Activated naive CD4-positive, alpha-beta T cell (primary cell): ENCODE measurements around the gene GFPT1.

Source experiments
- DNase-seq, 4 experiments: peaks; one replicate each; lab custom pipeline; 2025; lab: John Stamatoyannopoulos, UW

GFPT1 gene

DNA sequence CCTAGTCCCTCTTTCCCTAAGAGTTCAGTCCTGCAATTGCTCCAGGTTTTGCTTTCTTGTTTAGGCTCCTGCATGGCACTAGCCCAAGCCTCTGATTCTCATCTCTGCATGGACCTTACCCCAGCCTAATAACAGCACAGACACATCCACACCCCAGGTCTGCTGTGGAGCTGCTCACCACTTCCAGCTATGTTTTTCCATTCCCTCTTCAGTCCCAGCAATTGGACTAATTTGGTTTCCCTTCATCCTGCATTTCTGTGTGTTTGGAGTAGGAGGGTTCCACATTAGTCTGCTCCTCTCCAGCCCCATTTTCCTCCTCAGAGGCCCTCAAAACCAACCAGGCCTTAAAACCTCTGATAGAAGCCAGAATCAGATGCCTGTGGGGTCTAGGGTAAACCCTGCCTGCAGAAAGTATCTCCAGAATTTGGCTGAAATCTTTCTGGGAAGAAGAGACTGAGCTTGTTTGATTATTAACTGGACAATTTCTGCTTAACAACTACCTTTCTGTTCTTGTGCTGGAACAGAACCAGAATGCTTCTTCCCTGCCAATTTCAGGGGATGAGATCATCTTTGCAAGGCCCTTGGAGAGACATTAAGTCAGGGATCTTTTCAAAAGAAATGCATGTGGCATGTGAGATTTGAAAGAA lies 95.9 kb downstream of the GFPT1 start:
- no peak for DNase-seq

DNA sequence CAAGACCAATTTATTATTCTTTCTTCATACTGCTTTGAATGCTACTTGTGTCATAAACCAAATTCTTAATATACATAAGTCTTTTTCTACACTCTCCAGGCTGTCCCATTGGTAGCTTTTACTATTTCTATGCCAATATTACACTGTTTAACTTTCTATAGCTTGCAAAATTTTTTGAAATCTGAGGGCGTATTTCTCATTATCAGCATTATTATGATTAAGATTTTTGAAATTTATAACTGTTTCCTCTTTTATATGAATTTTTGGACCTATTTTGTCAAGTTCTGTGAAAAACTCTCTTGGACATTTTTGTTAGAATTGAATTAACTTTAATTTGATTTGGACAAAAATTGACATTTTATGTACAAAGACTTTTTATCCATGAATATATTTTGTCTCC lies 98.6 kb downstream of the GFPT1 start:
- no peak for DNase-seq

DNA sequence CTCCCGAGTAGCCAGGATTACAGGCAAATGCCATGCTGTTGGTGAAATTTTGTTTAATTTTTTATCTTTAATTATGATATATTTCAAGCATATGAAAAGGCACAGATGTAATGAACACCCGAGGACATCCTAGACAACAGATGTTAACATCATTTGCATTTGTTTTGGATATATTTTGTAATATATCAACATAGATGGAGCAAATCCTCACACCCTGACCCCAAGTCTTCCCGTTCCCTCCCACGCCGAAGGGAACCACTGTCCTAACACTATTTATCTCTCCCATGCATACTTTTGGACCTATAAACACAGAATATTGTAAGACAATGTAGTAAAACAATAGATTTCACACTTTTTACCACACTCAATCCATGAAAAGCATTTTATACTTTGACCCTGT lies 99.5 kb downstream of the GFPT1 start:
- no peak for DNase-seq

DNA sequence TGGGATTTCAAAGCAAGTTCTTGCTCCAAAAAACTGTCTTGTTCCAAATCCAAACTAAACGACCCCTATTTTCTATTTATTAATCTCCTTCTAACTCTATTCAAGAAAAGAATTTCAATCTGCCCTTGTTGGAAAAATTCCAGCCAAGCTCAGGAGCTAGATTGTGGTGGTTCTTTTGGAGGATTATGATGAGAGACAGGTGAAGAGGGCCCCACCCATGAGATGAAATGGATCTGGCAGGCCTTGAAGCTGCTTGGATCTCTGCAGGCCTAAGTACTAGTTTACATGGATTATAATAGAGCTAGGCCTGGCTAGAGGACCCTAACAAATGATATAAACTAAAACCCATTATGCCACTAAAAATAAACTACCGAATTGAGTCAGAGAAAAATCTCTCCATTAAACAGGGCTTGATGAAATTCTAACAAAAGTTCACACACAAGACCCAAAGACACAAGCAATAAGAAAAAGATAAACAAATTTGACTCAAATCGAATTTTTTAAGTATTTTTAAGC lies 101.6 kb downstream of the GFPT1 start:
- DNase-seq = no peak

DNA sequence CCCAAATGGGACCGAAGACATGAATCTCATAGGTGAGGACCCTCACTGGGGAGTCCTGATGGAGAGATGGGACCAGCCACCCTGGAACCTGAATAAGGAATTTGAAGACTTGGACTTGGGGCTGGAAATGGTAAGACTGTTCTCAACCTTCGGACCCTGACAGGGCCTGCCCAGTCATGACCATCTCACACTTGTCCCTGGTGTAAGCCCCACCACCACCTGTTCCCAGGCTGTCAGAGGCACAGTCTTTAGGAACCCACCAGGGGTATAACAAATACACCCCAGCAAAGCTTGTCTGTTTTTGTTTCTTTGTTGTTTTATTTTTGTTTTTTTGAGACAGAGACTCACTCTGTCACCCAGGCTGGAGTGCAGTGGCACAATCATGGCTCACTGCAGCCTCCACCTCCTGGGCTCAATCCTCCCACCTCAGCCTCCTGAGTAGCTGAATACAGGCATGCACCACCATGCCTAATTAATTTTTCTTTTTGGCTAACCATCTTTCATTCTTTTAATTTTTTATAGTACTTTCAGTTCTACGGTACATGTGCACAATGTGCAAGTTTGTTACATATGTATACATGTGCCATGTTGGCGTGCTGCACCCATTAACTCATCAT lies 106.1 kb downstream of the GFPT1 start:
- no peak for DNase-seq

GRCh38 chr2:69279931-69280681 lies 106.9 kb downstream of the GFPT1 start:
- no peak for DNase-seq

DNA sequence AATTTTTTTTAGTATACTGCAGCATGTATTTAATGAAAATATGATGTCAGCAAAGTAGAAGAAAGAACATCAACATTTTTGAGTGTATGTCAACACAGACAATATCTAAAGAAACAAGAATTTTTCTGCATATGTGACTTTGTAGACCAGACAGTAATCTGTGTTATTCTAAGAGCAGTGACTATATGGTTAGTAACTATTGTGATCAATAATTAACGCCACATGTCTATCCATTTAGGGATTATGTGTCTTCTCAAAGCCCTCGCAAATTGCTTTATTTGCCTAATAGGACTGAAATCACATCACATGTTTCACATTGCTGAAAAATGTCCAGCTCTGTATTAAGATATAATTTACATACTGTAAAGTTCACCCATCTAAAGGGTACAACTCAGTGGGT lies 107.8 kb downstream of the GFPT1 start:
- no peak for DNase-seq

GRCh38 chr2:69278366-69278765 lies 108.7 kb downstream of the GFPT1 start:
- DNase-seq = no peak

DNA sequence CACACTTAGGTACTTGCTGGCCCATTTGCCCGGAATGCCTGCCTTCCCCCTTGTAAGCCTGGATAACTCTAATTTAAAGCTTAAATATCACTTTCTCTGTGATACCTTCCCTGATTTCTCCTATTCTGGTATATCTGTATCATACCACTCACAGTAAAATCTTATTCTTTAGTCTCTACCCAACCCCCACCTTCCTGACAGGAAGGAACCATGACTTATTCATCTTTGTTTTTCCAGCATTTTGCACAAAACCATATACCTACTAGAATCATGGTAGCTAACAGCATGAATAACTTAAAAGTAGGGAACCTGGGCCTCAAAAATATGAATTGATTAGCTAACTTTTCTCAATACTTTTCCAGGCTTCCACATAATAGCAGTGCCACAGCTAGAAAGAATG lies 111.5 kb downstream of the GFPT1 start:
- no peak for DNase-seq

- DNase-seq = no peak
These were observed 114.1 kb downstream of the GFPT1 start for GRCh38 chr2:69272803-69273471.

DNA sequence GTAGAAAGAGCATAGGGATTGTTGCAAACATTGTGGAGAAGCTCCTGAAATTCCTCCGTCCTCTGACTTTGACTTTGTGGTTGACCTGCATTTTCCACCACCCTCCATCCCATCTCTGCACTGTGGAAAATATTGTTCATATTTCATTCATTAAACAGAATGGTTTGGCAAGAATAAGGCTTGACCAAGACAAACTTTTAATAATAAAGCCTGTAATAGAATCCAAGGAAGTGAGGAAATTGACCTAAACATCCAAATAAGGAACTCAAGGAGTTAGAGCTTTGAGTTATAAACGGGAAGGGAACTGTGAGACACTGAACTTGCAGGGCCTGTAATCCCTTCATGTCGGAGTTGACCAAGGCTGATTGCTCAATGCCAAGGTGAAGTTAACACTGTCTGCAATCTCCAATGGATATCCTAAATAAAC lies 115.2 kb downstream of the GFPT1 start:
- DNase-seq = no peak
